ENCODE measurements around the gene PARD6G.
"Not testable (repeated sequence)": the region's sequence is repeated elsewhere in the genome, so short reads cannot be mapped to it uniquely, and the experiment has no call there.

PARD6G gene

DNA sequence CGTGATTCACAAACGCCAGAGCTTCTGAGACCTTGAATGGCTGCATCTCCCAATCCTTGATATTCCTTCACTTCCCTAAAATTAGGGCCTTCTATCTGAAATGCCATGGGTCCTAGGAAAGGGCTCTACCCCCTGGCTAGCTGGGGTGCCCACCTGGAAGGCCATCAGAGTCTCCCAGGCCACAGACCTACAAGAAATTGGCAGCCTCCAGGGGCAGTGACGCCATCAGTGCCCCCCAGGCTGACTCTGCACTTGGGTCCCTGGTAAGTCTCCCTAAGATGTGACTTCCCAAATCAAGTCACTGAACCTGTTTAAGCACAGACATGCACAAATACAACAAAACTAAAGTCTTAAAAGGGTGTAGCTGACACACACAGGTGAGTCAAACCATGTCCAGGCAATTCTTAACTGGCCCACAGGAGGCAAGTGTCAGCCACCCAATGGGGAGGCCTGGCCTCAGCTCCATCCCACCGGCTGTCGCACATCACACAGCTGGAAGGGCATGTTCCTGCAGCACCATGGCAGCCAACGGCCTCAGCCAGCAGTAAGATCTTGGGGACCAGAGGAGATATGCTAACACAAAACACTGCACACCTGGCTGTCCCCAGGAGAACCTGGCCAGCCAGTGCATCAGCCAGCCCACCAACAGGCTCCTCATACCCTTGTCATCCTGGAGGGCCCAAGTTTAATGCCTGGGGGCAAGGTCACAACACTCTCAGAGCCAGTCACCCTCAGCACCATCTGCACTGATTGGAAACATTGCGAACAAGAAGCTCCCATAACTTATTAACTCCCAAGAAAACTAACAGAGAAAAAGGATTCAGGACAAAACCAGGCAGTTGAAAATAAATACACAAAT lies 5.2 kb downstream of the PARD6G start:
- no peak for DNase-seq (ENCODE audit: low read depth)

DNA sequence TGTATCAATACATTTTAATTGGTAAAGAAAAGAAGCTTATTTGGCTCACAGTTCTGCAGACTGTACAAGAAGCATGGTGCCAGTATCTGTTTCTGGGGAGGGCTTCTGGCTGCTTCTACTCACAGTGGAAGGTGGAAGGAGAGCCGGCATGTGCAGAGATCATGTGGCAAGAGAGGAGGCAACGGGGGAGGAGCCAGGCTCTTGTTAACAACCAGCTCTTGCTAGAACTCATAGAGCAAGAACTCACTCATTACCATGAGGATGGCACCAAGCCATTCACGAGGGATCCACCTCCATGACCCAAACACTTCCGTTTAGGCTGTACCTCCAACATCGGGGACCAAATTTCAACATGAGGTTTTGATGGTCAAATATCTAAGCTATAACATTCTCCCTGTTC lies 7.5 kb downstream of the PARD6G start:
- no peak for DNase-seq (ENCODE audit: low read depth)

DNA sequence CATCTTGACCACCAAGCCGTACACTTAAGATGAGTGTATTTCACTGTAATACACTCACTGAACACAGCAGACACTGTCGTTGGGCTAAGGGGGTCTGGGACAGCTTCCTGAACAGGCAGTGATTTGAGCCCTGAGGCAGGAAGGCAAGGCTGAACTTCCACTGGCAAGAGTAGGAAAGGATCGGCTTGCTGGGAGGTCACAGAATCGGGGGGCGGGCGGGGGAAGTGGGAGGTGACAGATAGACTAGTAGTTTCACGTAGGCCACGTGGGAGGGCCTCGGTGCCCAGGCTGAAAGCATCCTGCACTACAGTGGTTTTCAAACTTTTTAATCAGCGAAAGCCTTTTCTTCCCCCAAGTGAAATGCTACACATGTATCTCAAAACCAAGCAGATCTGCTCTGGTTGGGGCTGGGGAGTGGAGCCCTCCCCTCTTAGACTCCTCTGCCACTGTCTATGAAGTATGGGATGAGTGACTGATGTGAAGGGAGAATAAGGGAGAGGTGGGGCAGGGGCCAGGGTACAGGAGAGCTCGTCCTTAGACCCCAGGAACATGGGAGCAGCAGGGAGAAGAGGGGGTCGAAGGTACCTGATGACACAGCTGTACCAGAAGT lies 8.6 kb downstream of the PARD6G start:
- no peak for DNase-seq (ENCODE audit: low read depth)

DNA sequence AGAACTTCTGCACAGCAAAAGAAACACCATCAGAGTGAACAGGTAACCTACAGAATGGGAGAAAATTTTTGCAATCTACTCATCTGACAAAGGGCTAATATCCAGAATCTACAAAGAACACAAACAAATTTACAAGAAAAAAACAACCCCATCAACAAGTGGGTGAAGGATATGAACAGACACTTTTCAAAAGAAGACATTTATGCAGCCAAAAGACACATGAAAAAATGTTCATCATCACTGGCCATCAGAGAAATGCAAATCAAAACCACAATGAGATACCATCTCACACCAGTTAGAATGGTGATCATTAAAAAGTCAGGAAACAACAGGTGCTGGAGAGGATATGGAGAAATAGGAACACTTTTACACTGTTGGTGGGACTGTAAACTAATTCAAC lies 9.8 kb downstream of the PARD6G start:
- not testable (repeated sequence) for DNase-seq (ENCODE audit: low read depth)

DNA sequence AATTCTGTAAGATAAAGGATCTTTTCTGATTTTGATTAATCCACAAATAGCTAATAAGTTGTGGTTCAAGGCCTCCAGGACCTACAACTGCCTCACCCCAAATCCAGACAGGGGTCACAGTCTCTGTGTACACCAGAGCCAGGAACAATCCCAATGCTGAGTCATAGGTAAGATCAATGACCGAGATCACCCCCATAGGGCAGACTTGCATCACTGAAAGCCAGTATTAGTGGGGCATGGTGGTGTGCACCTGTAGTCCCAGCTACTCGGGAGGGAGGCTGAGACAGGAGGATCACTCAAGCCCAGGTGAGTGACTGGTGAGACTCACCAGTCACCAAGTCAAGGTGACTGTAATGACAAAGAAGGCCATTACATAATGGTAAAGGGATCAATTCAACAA lies 12.9 kb downstream of the PARD6G start:
- DNase-seq (ENCODE audit: low read depth), result no peak

DNA sequence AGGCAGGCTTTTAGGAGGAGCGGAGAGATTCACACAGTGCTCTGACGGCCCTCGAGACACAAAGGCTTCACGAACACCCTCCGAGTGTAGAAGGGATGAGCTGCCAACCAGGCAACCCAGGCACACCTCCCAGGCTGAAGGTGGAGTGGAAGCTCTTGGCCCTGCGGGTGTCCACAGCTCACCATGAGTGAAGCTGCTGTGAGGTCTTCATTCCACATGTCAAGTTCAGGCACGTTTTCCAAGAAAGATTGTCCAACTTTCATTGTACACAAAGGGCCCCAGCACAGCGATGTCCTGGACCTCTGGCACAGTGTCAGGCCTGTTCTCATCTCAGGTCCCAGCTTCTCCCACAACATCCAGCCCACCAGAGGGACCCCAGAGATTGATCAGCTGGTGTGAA lies 13.4 kb downstream of the PARD6G start:
- DNase-seq (ENCODE audit: low read depth), result no peak

DNA sequence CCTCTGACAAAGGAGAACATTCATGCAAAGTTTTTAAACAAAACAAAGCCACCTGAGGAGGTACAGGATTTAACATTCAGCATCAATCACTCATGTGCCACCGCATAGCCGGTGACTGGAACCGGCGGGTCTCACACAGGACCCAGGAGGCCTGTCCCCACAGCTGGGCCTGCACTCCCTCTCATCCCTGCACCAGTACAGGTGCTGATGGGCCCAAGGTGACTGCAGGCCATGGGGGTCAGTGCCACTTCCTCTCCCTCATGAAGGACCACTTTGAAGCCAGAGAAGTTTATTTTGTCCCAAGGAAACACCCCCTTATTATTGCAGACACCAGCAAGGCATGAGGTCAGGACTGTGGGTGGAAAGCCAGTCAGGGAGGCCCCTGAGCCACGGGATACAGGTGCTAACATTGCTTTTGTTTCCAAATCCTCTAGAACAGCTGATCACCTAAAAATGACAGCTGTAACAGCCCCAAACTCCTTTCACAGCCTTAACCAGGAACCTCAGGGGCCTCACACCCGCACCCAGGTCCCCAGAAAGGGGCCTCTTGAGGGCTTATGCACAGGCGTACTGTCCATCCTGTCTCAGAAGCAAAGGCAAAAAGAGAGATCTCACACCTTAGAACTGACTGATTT lies 14.0 kb downstream of the PARD6G start:
- no peak for DNase-seq (ENCODE audit: low read depth)

DNA sequence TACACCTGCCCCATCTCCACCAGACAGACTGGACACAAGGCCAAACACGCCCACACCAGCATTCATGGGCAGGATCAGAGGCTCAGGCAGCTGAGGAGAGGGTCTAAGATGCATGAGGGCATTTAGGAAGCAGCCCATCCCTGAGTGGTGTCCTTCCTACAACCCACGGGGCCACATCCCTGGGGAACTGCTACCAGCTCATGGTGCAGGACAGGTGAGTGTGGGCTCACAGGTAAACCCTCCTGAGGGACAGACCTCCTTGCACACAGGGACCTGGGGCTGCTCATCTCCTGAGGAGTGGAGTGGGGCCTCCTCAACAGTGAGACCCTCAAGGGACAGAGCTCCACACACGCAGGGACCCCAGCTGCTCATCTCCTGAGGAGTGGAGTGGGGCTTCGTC lies 14.6 kb downstream of the PARD6G start:
- no peak for DNase-seq (ENCODE audit: low read depth)

DNA sequence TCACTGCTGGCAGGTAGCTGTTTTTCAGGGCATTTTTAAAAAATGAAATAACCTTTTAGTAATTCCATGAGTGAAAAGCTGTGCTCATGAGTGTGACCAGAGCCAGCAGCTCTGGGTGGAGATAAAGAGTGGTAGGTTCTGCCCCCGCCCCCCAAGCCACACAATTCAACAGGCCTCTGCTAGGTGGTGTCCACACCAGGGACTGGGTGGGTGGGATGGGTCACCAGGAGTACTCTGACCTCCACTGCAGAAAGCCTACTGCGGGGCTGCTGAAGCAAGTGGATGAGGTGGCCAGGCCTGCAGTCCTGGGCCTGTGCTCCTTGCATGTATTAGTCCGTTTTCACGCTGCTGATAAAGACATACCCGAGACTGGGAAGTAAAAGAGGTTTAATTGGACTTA lies 15.3 kb downstream of the PARD6G start:
- DNase-seq (ENCODE audit: low read depth), result no peak

DNA sequence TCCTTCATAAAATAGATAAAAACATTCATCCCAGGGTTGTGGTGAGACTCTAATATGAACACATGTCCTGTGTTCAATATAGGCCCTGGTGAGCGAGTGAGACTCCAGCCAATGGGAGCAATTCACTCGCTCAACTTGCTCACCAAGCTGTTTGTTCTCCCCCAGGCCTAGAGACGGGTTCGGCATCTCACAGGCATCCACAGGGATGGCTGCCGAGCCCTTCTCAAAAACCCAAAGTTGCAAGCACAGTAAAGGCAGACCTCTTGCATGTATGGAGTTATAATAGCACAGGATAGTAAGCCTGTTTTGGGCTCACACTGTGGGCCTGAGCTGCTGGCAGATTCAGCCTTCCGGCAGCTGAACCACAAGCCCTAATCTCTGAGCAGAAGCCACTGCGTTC lies 15.7 kb downstream of the PARD6G start:
- no peak for DNase-seq (ENCODE audit: low read depth)

DNA sequence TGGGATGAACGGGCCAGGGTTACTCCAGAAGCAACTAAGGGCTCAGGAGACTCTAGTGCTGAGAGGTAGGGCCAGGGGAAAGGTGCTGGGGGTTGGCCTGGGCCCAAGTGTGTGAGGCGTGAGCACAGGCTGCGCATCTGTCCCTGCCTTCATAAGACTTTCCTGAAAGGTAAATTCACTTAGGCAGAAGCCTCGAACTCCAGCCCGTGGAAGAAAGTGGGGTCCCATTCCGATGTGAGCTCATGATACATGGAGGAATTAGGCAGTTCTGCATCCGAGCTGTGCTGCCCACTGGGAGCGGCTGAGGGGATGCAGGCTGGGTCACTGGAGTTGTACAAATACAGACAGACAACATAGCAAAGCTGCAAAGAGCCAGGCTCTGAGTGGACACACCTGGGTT lies 16.2 kb downstream of the PARD6G start:
- DNase-seq (ENCODE audit: low read depth), result no peak

DNA sequence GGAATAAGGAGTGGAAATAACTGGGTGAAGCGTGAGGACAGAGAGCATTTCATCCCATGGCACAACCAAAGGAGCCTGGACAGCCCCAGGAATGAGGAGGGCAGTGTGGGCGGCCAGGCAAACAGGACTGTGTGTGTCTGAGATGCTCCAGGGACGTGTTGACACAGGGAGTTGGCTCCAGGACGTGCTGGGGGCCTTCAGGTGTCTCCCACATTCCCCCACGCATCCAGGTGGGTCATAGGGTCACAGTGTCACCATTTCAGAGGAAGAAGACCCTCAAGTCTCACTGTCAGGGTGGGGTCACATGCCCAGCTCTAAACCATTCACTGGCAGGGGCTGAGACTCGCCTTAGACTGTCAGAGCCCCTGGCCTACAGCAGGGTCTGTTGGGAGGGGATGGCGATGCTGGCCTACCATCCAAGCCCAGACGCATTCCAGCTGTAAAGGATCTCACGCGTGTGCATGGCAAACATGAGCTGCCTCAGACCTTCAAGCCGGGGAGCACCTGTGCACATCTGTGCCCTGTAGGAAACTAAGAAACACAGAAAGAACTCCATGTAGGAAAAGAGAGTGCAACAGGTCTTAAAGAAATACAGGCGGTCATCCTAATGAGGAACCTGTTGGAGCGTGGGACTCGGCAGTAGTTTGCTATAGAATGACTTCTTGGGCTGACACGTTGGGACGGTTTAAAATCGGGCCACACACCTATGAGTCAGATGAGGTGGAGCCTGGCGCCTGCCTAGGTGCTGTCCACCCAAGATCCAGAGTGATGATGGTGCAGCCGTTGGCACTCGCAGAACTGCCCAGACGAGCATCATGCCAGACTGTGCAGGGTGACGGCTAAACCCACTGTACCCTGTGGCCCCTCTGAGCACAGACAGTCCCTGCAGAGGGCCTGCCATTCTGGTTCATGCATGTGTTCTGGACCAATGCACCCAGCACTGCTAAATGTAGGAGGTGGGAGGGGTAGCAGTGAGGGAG lies 17.3 kb downstream of the PARD6G start:
- DNase-seq (ENCODE audit: low read depth), result no peak

DNA sequence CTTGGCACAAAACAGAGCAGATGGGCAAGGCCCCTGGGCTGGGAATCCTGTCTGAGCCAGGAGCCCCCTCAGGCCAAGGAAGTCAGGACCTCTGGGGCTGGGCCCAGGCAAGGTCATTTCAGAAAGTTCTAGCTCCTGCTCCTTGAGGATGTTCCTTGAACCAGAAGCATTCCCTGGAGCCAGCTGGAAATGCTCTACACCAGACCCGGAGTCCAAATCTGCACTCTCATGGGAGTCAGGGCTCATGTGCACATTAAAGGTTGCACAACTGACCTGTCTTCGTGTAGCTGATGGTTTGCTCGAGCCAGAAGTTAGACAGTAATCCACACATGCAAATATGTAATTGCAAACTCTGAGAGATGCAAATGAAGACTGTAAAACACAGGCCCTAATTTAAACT lies 18.0 kb downstream of the PARD6G start:
- DNase-seq (ENCODE audit: low read depth), result no peak

DNA sequence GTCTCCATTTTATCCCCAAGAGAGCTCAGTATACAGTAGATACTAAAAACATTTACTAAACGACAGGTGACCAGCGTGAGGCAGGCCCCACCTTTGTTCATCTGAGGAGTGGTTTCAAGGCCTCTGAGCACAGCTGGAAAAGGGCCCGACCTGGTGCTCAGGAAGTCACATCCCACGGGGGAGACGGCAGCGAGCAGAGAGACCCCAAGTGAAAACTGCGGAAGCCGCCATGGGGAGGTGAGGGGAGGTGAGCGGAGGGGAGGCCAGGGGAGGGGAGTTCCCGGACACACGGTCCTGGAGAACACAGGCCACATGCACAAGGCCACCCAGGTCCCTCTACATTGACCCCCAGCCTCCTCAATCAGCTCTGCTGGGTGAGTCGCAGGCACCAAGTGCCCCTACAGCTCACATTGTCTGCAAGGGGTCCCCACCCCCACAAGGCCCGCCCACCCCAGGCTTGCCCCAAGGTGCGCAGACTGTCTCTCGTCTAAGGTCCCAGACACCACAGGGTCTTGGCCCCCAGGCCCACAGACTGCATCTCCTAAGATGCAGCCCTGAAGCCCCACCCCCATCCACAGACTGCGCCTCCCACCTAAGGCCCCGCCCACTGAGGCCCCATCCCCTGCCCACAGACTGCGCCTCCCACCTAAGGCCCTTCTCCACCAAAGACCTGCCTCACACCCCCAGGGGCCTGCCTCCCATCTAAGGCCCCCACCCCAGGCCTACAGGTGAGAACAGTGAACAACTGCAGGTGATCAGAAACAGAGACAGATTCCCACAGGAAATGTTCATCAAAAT lies 19.1 kb downstream of the PARD6G start:
- no peak for DNase-seq (ENCODE audit: low read depth)

DNA sequence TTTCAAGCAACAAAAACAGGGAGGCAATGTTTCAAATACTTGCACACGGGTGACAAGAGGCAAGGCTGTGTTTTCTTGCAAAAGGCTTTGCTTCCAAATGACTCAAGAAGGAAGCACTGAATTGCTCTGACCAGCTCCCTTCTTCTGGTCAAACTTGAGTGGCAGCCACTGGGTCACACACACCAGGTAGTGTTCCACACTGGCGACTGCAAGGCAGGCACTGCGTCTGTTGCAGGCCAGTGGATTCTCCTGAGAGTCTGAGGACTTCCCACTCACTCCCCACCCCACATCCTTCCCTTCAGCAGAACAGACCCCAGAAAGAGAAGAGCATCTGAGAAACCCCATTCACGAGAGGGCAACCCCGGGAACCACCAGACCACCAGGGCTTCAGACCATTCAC lies 19.8 kb downstream of the PARD6G start:
- DNase-seq (ENCODE audit: low read depth), result no peak

DNA sequence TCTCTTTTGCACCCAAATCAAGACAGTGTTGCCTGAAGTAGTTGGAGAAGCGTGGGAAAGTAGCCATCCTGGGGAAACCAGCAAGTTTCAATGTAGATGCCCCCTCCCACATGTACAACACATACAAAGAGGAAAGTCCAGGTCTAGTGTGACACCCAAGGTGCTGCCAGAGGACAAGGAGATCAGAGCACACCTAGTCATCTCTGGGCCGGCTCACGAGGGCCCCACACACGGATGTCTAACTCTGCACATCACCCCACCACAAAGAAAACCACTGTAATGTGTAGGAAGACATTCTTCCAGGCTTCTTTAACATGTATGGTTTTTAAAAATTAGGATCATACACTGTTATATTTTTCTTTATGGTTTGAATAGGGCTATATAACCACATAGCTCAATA lies 21.6 kb downstream of the PARD6G start:
- DNase-seq (ENCODE audit: low read depth), result no peak

DNA sequence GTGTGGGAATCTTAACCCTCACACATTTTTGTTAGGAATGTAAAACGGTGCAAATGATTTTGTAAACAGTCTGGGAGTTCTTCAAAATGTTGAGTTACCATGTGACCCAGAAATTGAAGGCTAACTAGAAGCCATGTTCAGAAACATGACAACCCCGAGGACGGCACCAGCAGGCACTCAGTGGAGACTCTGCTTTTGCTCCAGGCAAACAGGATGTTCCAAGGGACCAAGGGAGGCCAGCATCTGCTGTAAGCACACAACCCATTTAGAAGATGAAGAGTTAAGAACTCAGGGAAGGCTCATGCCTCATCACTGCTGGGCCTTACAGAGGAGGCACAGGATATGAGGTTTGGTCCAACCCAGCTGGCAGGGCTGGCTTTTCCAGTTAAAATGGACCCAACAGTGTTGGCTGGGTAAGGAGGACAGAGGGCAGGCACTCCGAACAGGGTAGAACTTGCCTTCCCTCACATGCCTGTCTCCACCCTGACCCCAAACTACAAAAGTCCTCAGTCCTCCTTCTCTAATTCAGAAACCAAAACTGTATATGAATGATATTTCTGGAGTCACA lies 23.6 kb downstream of the PARD6G start:
- DNase-seq (ENCODE audit: low read depth), result no peak

DNA sequence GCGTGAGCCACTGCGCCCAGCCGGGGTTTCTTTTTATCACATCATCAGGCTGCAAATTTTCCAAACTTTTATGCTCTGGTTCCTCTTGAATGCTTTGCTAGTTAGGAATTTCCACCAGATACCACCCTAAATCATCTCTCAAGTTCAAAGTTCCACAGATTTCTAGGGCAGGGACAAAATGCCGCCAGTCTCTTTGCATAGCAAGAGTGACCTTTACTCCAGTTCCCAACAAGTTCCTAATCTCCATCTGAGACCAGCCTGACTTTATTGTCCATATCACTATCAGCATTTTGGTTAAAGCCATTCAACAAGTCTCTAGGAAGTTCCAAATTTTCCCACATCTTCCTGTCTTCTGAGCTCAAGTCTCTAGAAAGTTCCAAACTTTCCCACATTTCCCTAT lies 27.8 kb downstream of the PARD6G start:
- DNase-seq (ENCODE audit: low read depth), result not testable (repeated sequence)

DNA sequence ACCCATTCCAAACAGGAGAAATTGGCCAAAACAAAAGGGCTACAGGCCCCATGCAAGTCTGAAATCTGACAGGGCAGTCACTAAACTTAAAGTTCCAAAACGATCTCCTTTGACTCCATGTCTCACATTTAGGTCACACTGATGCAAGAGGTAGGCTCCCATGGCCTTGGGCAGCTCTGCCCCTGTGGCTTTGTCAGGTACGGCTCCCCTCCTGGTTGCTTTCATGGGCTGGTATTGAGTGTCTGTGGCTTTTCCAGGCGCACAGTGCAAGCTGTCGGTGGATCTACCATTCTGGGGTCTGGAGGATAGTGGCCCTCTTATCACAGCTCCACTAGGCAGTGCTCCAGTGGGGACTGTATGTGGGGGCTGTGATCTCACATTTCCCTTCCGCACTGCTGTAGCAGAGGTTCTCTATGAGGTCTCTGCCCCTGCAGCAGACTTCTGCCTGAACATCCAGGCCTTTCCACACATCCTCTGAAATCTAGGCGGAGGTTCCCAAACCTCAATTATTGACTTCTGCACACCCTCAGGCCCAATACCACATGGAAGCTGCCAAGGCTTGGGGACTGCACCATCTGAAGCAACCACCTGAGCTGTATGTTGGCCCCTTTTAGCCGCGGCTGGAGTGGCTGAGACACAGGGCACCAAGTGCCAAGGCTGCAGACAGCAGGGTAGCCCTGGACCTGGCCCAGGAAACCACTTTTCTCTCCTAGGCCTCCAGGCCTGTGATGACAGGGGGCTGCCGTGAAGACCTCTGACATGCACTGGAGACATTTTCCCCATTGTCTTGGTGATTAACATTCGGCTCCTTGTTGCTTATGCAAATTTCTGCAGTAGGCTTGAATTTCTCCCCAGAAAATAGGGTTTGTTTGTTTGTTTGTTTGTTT lies 28.7 kb downstream of the PARD6G start:
- DNase-seq (ENCODE audit: low read depth), result no peak

DNA sequence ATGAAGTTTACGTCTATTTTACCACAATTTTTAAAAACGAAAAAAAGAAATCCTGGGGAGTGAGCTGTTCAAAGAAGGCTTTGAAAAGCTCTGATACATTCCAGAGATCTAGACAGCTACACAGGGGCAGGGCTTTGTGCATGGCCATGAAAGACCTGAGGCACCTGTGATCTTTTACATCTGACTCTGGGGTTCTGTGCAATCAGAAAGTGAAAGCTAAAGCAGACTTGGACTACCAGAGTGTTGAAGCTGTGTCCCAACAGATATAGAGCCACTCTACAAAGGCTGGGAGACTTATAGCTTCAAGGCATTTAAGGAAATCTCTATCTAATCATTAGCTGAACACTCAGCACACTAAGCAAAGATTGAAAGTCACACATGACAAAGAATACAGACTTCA lies 34.1 kb downstream of the PARD6G start:
- DNase-seq (ENCODE audit: low read depth), result no peak

Data from fibroblast of gingiva (primary cell).